ENCODE results near the gene DHX29.

Gene DHX29

GRCh38 chr5:55220433-55221185, 86.9 kb downstream of the DHX29 start:
- H3K9me3 ChIP-seq (ENCODE audit: control insufficient read depth, insufficient read depth, low read length): no peaks in the 10 kb centered on the region
- peaks cover 4% of the 10 kb centered on the region; the same call in 1 of the 2 replicates for H3K4me1 ChIP-seq (ENCODE audit: insufficient read depth, low read length)
- peak overlapping the region; percentile 63 for H3K9ac ChIP-seq (ENCODE audit: low read depth, low read length)
- no peaks in the 10 kb centered on the region for H3K36me3 ChIP-seq (ENCODE audit: insufficient read depth, low read length)

- H3K4me1 ChIP-seq (ENCODE audit: insufficient read depth, low read length): peaks cover 4% of the 10 kb centered on the region; the same call in 1 of the 2 replicates
- no peaks in the 10 kb centered on the region for H3K9me3 ChIP-seq (ENCODE audit: control insufficient read depth, insufficient read depth, low read length)
- 0 out of 2 replicates have a peak overlapping the region, but pooled peaks have one; percentile 63 for H3K9ac ChIP-seq (ENCODE audit: low read depth, low read length)
- H3K36me3 ChIP-seq (ENCODE audit: insufficient read depth, low read length): no peaks in the 10 kb centered on the region
These were observed 87.7 kb downstream of the DHX29 start for GRCh38 chr5:55219770-55220169.

GRCh38 chr5:55218967-55219366, 88.5 kb downstream of the DHX29 start:
- no peak overlapping the region for H3K9ac ChIP-seq (ENCODE audit: low read depth, low read length)
- peaks cover 4% of the 10 kb centered on the region; the same call in 1 of the 2 replicates for H3K4me1 ChIP-seq (ENCODE audit: insufficient read depth, low read length)

GRCh38 chr5:55211184-55211874, 96.2 kb downstream of the DHX29 start:
- Histone ChIP-seq H3K4me1 (ENCODE audit: insufficient read depth, low read length) (no peaks in the 10 kb centered on the region), H3K36me3 (ENCODE audit: insufficient read depth, low read length) (no peaks in the 10 kb centered on the region), H3K9ac (ENCODE audit: low read depth, low read length) (no peak overlapping the region), H3K9me3 (ENCODE audit: control insufficient read depth, insufficient read depth, low read length) (no peaks in the 10 kb centered on the region)

More at GRCh38 chr5:55218967-55219366, 88.5 kb downstream of the DHX29 start:
- Histone ChIP-seq H3K36me3 (ENCODE audit: insufficient read depth, low read length) (no peaks in the 10 kb centered on the region), H3K9me3 (ENCODE audit: control insufficient read depth, insufficient read depth, low read length) (no peaks in the 10 kb centered on the region)
